Measurements from ENCODE around the gene SAMD8. TPM values are rescaled to one million over a fixed set of nuclear protein-coding genes. Genes with fewer than 3 reads are reported as not detected.

SAMD8 gene
- total and polyA plus RNA-seq, 10 of the 15 experiments (the other 5 are each of a cell fraction or from before 2014, with no cell fraction given): 2.8 to 26.0 (median 9.3) TPM

DNA sequence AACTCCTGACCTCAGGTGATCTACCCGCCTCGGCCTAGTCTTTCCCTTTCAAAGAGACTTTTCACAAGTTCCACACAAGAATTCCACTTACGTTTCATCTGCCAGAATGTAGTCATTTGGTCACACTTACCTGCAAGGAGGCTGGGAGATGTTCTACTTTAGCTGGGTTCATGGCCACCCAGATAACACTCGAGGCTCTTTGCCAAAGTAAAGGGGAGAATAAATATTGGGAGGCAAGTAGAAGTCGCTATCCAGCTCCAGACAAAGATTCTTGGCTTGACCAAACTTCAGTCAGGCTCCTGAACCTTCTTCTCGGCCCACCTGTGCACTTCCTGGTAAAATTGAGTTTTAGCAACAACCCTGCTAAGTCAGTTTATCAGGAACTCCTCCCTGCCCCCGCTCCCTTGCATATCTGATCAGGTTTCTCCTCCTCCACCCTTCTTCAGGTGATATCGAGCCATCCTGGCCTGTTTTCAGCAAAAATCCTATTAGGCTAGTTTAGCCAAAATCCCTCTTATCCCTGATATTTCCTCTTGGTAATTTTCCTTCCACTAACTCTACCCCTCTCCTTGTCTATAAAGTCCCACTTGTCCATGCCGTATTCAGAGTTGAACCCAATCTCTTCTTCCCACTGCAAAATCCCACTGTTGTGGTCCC is 25.1 kb upstream of the SAMD8 start (continued):
- TF ChIP-seq RBBP5 (conservative IDR thresholded peaks at IDR 0.05): no peak

DNA sequence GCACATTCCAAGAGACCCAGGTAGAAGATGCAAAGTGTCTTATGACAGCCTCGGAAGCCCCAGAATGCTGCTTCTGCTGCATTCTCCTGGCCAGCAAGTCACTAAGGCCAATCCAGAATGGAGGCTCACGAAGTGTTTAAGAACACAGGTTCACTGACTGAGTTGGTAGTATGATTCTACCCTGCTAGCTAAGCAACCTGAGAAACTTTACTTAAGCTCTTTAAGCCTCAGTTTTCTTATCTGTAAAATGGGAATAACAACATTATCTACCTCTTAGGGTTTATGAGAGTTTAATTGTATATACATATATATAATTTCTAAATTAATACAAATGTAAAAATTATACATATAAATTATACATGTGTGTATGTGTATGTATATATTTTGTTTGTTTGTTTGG is 22.8 kb upstream of the SAMD8 start:
- FAIRE-seq (no peak), DNase-seq (ENCODE audit: low read depth, low spot score) (no peak), ATAC-seq (no peak)
- H3K79me2 ChIP-seq (ENCODE audit: control insufficient read depth, insufficient read depth, low read length): no peaks in the 10 kb centered on the region
- no peak overlapping the region for H3K9ac ChIP-seq (ENCODE audit: control insufficient read depth, insufficient read depth, low read length)
- RAD21 ChIA-PET (ENCODE audit: unreplicated experiment): no interaction called here
- no TSS peak for BruUV-seq (replicated peaks)
- CTCF ChIA-PET: interaction anchor here (1.4 kb wide), 1 partner anchor 69 kb away, joined by 3 read pairs; no protein-coding TSS in a partner anchor
- no peak overlapping the region for H3K27ac ChIP-seq (ENCODE audit: control insufficient read depth, insufficient read depth)
- 48% methylated on average over 2 of the region's 2 CpGs for WGBS (ENCODE audit: insufficient coverage, insufficient replicate concordance, low lambda C conversion rate, missing lambda C conversion rate)
- H3K4me3 ChIP-seq: no peak overlapping the region
- SMC1A ChIA-PET (ENCODE audit: uncharacterized antibody, unreplicated experiment): no interaction called here
- no peak for TF ChIP-seq CBX3 (IDR thresholded peaks at IDR 0.05; ENCODE audit: borderline replicate concordance, low read depth)
- POLR2A ChIA-PET: no interaction called here
- no peaks in the 10 kb centered on the region for H4K20me1 ChIP-seq (ENCODE audit: control insufficient read depth, insufficient read depth)
- H3K9me3 ChIP-seq (replicated peaks; ENCODE audit: control insufficient read depth, insufficient read depth, low read length): no peaks in the 10 kb centered on the region
- H3K4me1 ChIP-seq (ENCODE audit: control insufficient read depth, insufficient read depth, low read length): no peaks in the 10 kb centered on the region
- no peak overlapping the region for H3K4me2 ChIP-seq (ENCODE audit: control insufficient read depth, insufficient read depth)
- H2AFZ ChIP-seq (ENCODE audit: control insufficient read depth, low read depth, low read length): no peak overlapping the region
- intact Hi-C loops (cut with micrococcal nuclease; ENCODE audit: unreplicated experiment): no loop called here
- in situ Hi-C loops (cut with MboI): no loop called here
- no peaks in the 10 kb centered on the region for H3K36me3 ChIP-seq (ENCODE audit: control insufficient read depth in 2 of 2, insufficient read depth in 2 of 2, low read length in 1 of 2)
- no peaks in the 10 kb centered on the region for H3K27me3 ChIP-seq (replicated peaks in 1 of 2; ENCODE audit: control insufficient read depth in 2 of 2, insufficient read depth in 2 of 2, low read length in 1 of 2)

DNA sequence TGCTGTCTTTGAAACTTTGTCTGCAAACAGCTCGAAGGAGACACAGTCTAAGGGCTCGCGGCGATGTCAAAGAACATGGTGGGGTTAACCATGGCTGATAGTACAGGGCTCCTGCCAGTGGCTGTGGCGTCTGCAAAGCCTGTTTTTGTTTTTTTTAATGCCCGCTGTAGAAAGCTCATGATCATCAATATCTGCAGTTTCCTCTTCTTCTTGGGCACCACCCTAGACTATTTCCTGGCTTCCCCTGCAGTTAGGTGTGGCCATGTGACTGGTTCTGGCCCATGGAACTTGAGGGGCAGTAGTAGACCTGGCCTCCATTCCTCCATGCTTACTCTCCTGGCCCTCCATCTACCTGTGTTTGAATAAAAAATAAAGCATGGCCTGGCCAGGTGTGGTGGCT is 21.8 kb upstream of the SAMD8 start:
- Histone ChIP-seq H3K79me2 (ENCODE audit: control insufficient read depth, insufficient read depth, low read length) (no peaks in the 10 kb centered on the region), H3K36me3 (ENCODE audit: control insufficient read depth in 2 of 2, insufficient read depth in 2 of 2, low read length in 1 of 2) (no peaks in the 10 kb centered on the region), H3K9me3 (replicated peaks; ENCODE audit: control insufficient read depth, insufficient read depth, low read length) (no peaks in the 10 kb centered on the region), H3K9ac (ENCODE audit: control insufficient read depth, insufficient read depth, low read length) (no peak overlapping the region), H3K4me2 (ENCODE audit: control insufficient read depth, insufficient read depth) (no peak overlapping the region), H4K20me1 (ENCODE audit: control insufficient read depth, insufficient read depth) (no peaks in the 10 kb centered on the region), H3K27me3 (replicated peaks in 1 of 2; ENCODE audit: control insufficient read depth in 2 of 2, insufficient read depth in 2 of 2, low read length in 1 of 2) (no peaks in the 10 kb centered on the region), H3K27ac (ENCODE audit: control insufficient read depth, insufficient read depth) (no peak overlapping the region), H2AFZ (ENCODE audit: control insufficient read depth, low read depth, low read length) (no peak overlapping the region), H3K4me3 (no peak overlapping the region), H3K4me1 (ENCODE audit: control insufficient read depth, insufficient read depth, low read length) (no peaks in the 10 kb centered on the region)
- FAIRE-seq: no peak
- in situ Hi-C loops (cut with MboI): no loop called here
- no peak for DNase-seq (ENCODE audit: low read depth, low spot score)
- CTCF ChIA-PET: interaction anchor here (1.4 kb wide), 1 partner anchor 57 kb away, joined by 4 read pairs; no protein-coding TSS in a partner anchor
- 55% methylated on average over 6 of the region's 6 CpGs for WGBS (ENCODE audit: insufficient coverage, insufficient replicate concordance, low lambda C conversion rate, missing lambda C conversion rate)
- no peak for ATAC-seq
- no TSS peak for BruUV-seq (replicated peaks)
- POLR2A ChIA-PET: no interaction called here
- RAD21 ChIA-PET (ENCODE audit: unreplicated experiment): no interaction called here
- intact Hi-C loops (cut with micrococcal nuclease; ENCODE audit: unreplicated experiment): loop anchor here (10.0 kb wide), 1 partner anchor 965 kb away; no protein-coding TSS in a partner anchor
- SMC1A ChIA-PET (ENCODE audit: uncharacterized antibody, unreplicated experiment): no interaction called here
- TF ChIP-seq, protein P1, sequence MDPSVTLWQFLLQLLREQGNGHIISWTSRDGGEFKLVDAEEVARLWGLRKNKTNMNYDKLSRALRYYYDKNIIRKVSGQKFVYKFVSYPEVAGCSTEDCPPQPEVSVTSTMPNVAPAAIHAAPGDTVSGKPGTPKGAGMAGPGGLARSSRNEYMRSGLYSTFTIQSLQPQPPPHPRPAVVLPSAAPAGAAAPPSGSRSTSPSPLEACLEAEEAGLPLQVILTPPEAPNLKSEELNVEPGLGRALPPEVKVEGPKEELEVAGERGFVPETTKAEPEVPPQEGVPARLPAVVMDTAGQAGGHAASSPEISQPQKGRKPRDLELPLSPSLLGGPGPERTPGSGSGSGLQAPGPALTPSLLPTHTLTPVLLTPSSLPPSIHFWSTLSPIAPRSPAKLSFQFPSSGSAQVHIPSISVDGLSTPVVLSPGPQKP (IDR thresholded peaks at IDR 0.05; ENCODE audit: low read depth, low read length): no peak
- no peak for TF ChIP-seq SUPT20H (IDR thresholded peaks at IDR 0.05; ENCODE audit: borderline replicate concordance, control insufficient read depth, low read depth, low read length)
- TF ChIP-seq, protein P2, sequence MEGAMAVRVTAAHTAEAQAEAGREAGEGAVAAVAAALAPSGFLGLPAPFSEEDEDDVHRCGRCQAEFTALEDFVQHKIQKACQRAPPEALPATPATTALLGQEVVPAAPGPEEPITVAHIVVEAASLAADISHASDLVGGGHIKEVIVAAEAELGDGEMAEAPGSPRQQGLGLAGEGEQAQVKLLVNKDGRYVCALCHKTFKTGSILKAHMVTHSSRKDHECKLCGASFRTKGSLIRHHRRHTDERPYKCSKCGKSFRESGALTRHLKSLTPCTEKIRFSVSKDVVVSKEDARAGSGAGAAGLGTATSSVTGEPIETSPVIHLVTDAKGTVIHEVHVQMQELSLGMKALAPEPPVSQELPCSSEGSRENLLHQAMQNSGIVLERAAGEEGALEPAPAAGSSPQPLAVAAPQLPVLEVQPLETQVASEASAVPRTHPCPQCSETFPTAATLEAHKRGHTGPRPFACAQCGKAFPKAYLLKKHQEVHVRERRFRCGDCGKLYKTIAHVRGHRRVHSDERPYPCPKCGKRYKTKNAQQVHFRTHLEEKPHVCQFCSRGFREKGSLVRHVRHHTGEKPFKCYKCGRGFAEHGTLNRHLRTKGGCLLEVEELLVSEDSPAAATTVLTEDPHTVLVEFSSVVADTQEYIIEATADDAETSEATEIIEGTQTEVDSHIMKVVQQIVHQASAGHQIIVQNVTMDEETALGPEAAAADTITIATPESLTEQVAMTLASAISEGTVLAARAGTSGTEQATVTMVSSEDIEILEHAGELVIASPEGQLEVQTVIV (IDR thresholded peaks at IDR 0.05; ENCODE audit: borderline replicate concordance, partially characterized antibody): no peak
- no peak for TF ChIP-seq SMARCA5 (IDR thresholded peaks at IDR 0.05)
- no peak for TF ChIP-seq RAD51 (IDR thresholded peaks at IDR 0.05)
- no peak for TF ChIP-seq CHD4 (IDR thresholded peaks at IDR 0.05)
- TF ChIP-seq ZNF384 (IDR thresholded peaks at IDR 0.05; ENCODE audit: borderline replicate concordance, low read depth, low read length): no peak

Measured in GM12878 (cell line).